Mammary epithelial cell (primary cell): ENCODE results near the gene ZNF804B.

Experiments
- CTCF ChIP-seq, 2 donors: IDR thresholded peaks in 1 of 2; conservative IDR thresholded peaks in 1 of 2; 2 replicates each; pipeline ENCODE4 v1.5.1; 2011 to 2012; ENCODE audit warnings: inconsistent platforms in 2 of 2, low read length in 2 of 2, mild to moderate bottlenecking in 2 of 2, control low read depth in 1 of 2, low read depth in 1 of 2; ENCODE audit not compliant: insufficient read depth in 1 of 2; ENCODE audit errors: extremely low read depth in 1 of 2
- EZH2 ChIP-seq: IDR thresholded peaks from 2 replicates; pipeline ENCODE4 v1.6.1; 2012; ENCODE audit warnings: low read length, inconsistent platforms, borderline replicate concordance

- no peak for TF ChIP-seq EZH2
- no peak for TF ChIP-seq CTCF (conservative IDR thresholded peaks at IDR 0.05 in 1 of 2, IDR thresholded peaks at IDR 0.05 in 1 of 2; ENCODE audit: extremely low read depth in 1 of 2, insufficient read depth in 1 of 2, low read depth in 1 of 2, low read length in 2 of 2)
Measured at GRCh38 chr7:89049043-89049442, 289.5 kb downstream of the ZNF804B start.
